Psoas muscle (tissue), 8 donors: ENCODE data around the gene SRSF12. TPM values are rescaled to one million over a fixed set of nuclear protein-coding genes. Genes with fewer than 3 reads are reported as not detected.

Experiments
- ATAC-seq, 4 donors: fragments of 200-7000 bp; cut with Tn5 transposase; one replicate each; pipeline ENCODE4 v1.9.1; 2020; ENCODE audit warnings: moderate library complexity in 3 of 4, mild to moderate bottlenecking in 2 of 4
- DNase-seq, 2 donors: peaks; one replicate each; pipeline ENCODE4 v3.0.0-alpha.2; 2020
- H3K27ac ChIP-seq: fragments of 200-600 bp; one replicate; pipeline ENCODE4 v1.8.0; 2022
- H3K27me3 ChIP-seq, 3 donors: fragments of 200-600 bp in 1 of 3; one replicate each; pipeline versions ENCODE4 v1.6.1 to v1.8.0; 2013 to 2022; ENCODE audit warnings: low read length in 2 of 3, mild to moderate bottlenecking in 2 of 3, moderate library complexity in 1 of 3; ENCODE audit not compliant: insufficient read depth in 3 of 3
- H3K36me3 ChIP-seq, 2 donors: fragments of 200-600 bp in 1 of 2; one replicate each; pipeline versions ENCODE4 v1.6.1 to v1.8.0; 2013 to 2022; ENCODE audit warnings: low read depth in 1 of 2, mild to moderate bottlenecking in 1 of 2, moderate library complexity in 1 of 2; ENCODE audit not compliant: insufficient read depth in 1 of 2
- H3K4me1 ChIP-seq: fragments of 200-600 bp; one replicate; pipeline ENCODE4 v1.8.0; 2022
- H3K4me3 ChIP-seq: fragments of 200-600 bp; one replicate; pipeline ENCODE4 v1.8.0; 2022; ENCODE audit warnings: mild to moderate bottlenecking
- H3K9me3 ChIP-seq: fragments of 200-600 bp; one replicate; pipeline ENCODE4 v1.8.0; 2022
- WGBS, 3 donors: extraction: QIAGEN DNeasy Blood & Tissue Kit; methylation state at CpG; one replicate each; pipeline versions ENCODE4 v1.1.6 to v1.1.7; 2013; 5-methylcytosine and 5-hydroxymethylcytosine counted together
- intact Hi-C, 2 donors: fragments of 100-400 bp; cut with DNase I; formaldehyde crosslinking; loops; one replicate each; pipeline versions ENCODE4 v1.11.0 to v1.14.2; 2022
- polyA plus RNA-seq, 3 donors: library from polyadenylated mRNA; stranded (reverse); fragments of 200-250 nt; gene quantifications; one replicate each; pipeline ENCODE4 v1.2.3, GENCODE V29; 2013
- total RNA-seq, 4 donors: library from RNA; stranded (reverse); fragmentation: NEBNext Ultra II Directional in 2 of 4; extraction: Animal tissue kit (Norgen Biotek cat#: 25700) in 2 of 4; gene quantifications; one replicate each; pipeline versions ENCODE4 v1.2.1 to v1.2.4, GENCODE V29; 2021 to 2023
- TF ChIP-seq, protein P1 (sequence below): fragments of 200-600 bp; IDR thresholded peaks from one replicate; pipeline ENCODE4 v1.8.0; 2022; ENCODE audit warnings: antibody characterized with exemption
- donor health status: healthy with polysubstance abuse.
- donor health status: DM: no; HTN: no; CAD: no; lungs with moderate emphysema.
- donor health status: Bipolar disorder and iron deficiency.
- donor health status: healthy.
- donor health status: DM: yes; HTN: yes; CAD: no.
- donor health status: DM: no; HTN: no; CAD: no.
- donor health status: DM: no; HTN: no; CAD: no.
- donor health status: DM: yes; HTN: yes; CAD: no.

Gene SRSF12
- total and polyA plus RNA-seq, 7 donors: 0.09 to 0.71 (median 0.21) TPM

DNA sequence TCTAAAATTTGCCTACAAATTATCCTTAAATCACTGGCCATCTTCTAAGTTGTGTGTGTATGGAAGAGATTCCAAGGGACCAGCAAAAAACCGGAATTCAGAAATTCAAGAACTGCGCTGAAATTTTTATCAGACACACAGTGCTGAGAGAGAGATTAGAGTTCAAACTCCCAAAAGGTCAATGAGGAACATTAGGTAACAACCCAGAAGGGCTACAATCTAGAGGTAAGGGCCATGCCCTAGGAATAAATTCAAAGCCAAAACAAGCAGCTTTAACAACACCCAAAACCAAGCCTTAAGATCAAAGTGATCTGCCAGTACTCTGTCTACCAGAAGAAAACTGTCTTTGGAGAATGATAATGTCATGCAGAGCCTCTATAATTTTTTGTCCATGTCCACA is 17.8 kb downstream of the SRSF12 start:
- Histone ChIP-seq H3K4me3 (no peak overlapping the region), H3K27me3 (no peaks in the 10 kb centered on the region), H3K27ac (no peak overlapping the region), H3K4me1 (no peaks in the 10 kb centered on the region), H3K9me3 (no peaks in the 10 kb centered on the region), H3K36me3 (no peaks in the 10 kb centered on the region)
- ATAC-seq: no peak
- DNase-seq: no peak
- intact Hi-C loops: no loop called here
- TF ChIP-seq, protein P1, sequence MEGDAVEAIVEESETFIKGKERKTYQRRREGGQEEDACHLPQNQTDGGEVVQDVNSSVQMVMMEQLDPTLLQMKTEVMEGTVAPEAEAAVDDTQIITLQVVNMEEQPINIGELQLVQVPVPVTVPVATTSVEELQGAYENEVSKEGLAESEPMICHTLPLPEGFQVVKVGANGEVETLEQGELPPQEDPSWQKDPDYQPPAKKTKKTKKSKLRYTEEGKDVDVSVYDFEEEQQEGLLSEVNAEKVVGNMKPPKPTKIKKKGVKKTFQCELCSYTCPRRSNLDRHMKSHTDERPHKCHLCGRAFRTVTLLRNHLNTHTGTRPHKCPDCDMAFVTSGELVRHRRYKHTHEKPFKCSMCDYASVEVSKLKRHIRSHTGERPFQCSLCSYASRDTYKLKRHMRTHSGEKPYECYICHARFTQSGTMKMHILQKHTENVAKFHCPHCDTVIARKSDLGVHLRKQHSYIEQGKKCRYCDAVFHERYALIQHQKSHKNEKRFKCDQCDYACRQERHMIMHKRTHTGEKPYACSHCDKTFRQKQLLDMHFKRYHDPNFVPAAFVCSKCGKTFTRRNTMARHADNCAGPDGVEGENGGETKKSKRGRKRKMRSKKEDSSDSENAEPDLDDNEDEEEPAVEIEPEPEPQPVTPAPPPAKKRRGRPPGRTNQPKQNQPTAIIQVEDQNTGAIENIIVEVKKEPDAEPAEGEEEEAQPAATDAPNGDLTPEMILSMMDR: no peak
- WGBS, 3 donors: 89 to 95% (median 95%) methylated on average over 2 of the region's 2 CpGs

DNA sequence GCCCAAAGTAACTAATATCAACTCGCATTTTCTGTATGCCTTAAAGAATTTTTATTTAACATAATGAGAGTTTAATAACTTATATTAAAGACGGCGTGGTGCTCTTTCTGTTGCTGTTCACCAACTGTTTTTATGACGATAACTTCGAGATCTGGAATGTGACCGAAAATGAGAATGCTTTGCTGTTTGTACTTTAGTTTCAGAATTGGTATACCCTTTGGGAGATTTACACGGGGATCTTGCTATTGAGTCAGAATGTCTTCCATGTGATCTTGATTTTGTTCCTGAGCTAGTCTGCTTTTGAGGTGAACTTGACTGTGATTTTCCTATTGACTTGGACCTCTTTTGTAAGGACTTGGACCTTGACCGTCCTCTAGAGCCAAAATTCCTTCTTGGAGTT is 19.4 kb downstream of the SRSF12 start:
- no peaks in the 10 kb centered on the region for H3K4me1 ChIP-seq

DNA sequence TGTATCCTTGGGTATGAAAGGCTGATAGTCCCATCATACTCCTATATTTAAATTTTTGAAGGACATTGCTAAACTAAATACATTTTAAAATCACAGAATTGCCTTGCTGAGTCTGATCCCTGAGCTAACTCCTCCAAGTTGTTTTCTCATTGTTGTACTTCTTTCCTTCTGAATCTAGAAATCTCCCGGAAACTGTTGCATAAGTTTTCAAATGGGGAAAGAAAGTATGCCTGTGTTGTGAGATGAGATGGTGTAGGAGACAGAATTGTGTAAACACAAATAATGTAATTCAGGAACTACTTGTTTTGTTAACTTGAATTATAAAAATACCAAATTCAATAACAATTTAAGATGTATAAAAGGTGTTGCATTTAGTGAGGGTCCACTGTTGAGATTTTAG is 30.0 kb downstream of the SRSF12 start:
- Histone ChIP-seq H3K4me1 (peaks cover 34% of the 10 kb centered on the region), H3K27ac (peak overlapping the region; percentile 56), H3K36me3 (peaks cover 0 to 33% of the 10 kb centered on the region in 2 donors), H3K9me3 (no peaks in the 10 kb centered on the region), H3K27me3 (no peaks in the 10 kb centered on the region), H3K4me3 (no peak overlapping the region)
- intact Hi-C loops: loop anchor here in 1 of 2 donors (10.0 kb wide), 1 partner anchor 103 kb away; no protein-coding TSS in a partner anchor
- WGBS, 3 donors: 69 to 76% (median 69%) methylated on average over 1 of the region's 1 CpG
- ATAC-seq (no peak), DNase-seq (no peak)
- TF ChIP-seq, protein P1: no peak

More for the DNA sequence above, 19.4 kb downstream of the SRSF12 start:
- no peak for DNase-seq
- intact Hi-C loops: no loop called here
- Histone ChIP-seq H3K4me3 (no peak overlapping the region), H3K36me3 (no peaks in the 10 kb centered on the region), H3K9me3 (no peaks in the 10 kb centered on the region), H3K27me3 (no peaks in the 10 kb centered on the region), H3K27ac (no peak overlapping the region)
- 88 to 91% (median 90%) methylated on average over 8 of the region's 8 CpGs for WGBS, 3 donors
- ATAC-seq: no peak
- TF ChIP-seq, protein P1: no peak

DNA sequence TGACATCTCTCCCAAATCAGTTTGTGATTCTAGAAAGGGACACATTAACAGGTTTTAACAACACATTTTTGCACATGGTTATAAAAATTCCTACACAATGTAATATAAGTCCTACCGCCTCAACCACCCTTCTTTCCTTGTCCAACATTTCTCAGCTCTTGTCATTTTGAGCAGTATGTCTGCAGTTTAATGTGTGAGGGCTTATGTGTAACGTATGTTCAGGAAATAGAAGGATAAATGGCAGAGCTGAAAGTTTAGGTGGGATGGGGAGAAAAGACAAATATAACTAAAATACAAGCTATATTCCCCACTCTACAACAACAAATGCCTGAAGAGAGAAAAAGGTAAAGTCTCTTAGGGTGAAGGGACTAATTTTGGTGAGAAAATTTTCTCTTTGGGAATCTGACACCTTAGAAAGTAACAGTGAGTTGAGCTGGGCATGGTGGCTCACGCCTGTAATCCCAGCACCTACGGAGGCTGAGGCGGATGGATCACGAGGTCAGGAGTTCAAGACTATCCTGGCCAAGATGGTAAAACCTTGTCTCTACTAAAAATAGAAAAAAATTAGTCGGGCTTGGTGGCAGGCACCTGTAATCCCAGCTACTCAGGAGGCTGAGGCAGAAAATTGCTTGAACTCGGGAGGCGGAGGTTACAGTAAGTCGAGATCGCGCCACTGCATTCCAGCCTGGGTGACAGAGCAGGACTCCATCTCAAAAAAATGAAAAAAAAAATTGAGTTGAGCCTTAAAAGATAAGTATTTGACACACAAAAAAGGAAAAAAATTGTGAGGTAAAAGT is 32.3 kb downstream of the SRSF12 start:
- Histone ChIP-seq H3K4me3 (peak overlapping the region; percentile 98), H3K36me3 (peaks cover 0 to 40% of the 10 kb centered on the region in 2 donors), H3K27ac (peak overlapping the region; percentile 56), H3K4me1 (peaks cover 34% of the 10 kb centered on the region), H3K9me3 (no peaks in the 10 kb centered on the region), H3K27me3 (no peaks in the 10 kb centered on the region)
- DNase-seq (no peak), ATAC-seq (no peak)
- 67 to 85% (median 67%) methylated on average over 12 of the region's 12 CpGs for WGBS, 3 donors
- intact Hi-C loops: loop anchor here in 1 of 2 donors (10.0 kb wide), 1 partner anchor 101 kb away; no protein-coding TSS in a partner anchor
- TF ChIP-seq, protein P1: no peak
